Measurements from ENCODE around the gene PDS5B.
"Not testable (repeated sequence)": the region's sequence is repeated elsewhere in the genome, so short reads cannot be mapped to it uniquely, and the experiment has no call there.

Gene PDS5B

DNA sequence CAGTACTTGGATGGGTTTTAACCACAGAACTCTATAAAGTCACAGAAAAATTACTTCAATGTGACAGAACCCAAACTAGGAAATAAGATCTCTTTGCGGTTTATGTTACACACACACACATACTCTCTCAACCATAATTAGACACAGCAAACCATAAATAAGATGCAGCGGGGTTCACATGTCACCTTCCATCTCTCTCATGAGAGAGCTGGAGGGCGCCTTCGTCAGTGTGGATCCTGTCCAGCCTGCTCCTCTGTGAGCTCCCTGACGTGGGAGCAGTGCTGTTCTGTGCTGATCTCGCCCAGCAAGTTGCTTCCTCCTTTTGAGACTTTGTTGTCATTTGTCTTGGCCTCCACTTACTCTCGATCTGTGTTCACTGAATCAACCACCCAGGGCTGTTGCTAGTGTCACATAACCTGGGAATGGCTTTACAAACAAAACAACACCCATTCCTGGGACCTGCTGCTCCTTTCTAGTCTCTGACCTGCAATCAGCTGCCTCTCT is 225.1 kb downstream of the PDS5B start:
- DNase-seq, result no peak

DNA sequence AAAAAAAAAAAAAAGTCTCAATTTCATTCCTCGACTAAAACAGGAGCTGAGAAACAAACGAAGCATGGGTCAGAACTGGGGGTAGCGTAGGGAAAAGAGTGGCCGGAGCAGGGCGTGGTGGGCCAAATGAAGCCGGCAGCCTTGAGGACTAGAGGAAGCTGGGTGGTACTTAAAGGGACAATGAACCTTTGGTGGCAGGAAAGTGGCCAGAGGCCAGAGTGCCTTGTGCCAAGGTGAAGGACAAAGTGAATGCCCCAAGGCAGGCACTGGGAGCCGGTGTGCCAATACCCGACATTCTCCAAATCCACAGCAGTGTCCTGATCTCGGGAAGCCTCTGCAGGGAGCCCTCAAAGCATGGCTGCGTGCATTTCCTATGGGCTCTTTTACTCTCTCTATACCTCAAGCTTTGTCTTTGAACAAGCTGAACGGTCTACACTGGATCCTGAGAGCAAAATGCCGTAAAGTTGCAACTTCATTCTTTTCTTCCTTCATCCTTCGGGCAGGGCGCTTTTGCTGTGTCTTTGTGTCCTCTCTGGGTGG is 235.0 kb downstream of the PDS5B start:
- DNase-seq, result no peak

DNA sequence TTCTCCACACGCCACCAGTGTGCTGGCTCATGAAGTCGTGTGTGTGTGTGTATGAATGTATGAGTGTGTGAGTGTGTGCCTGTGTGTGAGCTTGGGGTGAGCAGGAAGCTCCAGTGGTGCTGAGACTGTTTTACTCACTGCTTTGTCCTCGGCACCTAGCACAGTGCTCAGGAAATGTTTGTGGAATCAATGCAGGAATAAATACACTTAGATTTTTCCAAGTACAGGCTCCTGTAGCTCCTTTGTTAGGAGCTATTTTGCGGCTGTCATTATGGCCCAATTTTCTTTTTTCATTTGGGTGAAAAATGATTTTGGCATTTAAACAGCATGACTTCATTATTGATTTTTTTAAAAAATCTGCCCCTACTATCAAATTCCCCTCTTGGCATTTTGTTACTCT is 236.5 kb downstream of the PDS5B start:
- DNase-seq, result no peak

DNA sequence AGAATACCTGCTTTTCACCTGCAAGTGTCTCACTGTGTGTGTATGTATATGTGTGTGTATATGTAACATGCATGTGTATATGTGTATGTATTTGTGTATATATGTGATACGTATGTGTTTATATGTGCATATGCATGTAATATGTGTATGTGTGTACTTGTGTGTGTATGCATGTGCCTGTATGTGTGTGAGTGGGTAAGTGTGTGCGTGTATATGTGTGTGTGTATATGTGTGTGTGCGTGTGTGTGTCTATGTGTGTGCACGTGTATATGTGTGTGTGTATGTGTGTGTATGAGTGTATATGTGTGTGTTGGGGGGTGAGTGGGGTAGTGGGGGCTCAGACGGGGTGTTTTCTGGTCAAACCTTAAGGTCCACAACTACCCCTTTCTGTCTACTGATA is 237.3 kb downstream of the PDS5B start:
- DNase-seq, result no peak

DNA sequence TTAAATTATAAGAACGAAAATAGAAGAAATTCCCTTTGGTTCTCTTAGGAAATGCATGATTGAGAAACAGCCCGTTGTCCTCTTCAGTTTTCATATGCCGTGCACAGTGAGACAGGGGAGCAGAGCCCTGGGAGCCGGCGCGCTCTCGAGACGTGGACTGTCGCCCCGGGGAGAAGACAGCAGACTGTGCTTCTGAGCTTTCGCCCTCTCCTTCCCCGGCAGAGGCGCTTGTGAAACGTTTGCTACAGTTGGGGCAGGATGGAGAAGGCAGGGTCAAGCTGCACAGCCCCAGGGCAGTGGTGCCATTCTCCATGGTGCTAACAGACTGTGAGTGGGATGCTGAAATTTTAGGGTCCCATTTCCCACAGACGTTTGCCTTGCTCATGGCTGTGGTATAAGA is 237.8 kb downstream of the PDS5B start:
- DNase-seq, result no peak

DNA sequence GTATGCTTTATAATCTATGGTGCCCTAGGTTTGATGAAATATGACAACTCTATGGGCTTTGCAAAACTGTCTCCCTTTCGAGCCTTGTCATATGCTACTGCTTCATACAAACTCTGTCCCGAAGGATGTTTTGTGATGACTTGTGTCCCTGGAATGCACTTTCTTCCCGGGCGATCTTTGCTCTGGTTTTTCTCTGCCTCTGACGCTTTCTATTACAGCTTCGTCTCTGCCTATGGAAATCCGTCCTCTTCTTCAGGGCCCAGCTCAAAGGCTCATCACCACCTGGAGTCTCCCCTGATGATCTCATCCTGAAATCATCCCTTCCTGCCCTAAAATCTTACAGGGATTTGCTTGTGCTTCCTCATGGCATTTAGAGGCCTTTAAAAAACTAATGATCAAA is 238.4 kb downstream of the PDS5B start:
- no peak for DNase-seq

DNA sequence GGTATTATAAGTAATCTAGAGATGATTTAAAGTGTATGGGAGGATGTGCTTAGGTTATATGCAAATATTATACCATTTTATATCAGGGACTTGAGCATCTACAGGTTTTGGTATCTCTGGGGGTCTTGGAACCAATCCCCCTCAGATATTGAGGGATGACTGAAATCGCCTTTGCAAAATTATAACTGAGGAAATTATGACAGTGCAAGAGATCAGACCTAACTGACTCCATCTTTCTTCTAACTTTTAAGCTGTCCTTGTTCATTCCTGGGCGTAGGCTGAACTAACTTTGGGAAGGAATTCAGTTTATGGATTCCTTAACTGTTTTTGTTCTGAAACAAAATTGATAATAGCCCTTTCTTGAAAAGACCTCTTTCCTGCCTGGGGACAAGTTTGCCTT is 239.2 kb downstream of the PDS5B start:
- no peak for DNase-seq

DNA sequence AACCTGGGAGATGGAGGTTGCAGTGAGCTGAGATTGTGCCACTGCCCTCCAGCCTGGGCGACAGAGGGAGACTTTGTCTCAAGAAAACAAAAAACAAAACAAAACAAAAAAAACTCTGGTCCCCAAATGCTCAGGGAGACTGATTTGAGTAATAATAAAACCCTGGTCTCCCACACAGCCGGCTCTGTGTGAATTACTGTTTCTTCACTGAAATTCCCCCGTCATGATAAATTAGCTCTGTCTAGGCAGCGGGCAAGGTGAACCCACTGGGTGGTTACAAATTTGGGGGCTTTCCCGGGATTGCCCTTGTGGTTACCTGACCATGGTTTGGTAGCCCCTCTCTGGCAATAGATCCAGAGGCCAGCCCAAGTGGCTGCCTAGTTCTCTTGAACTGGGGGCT is 240.1 kb downstream of the PDS5B start:
- DNase-seq, result not testable (repeated sequence)

Measured in activated effector memory CD4-positive, alpha-beta T cell treated with anti-CD3 and anti-CD28 coated beads, Interleukin-2, amount 50 U/mL, for 16 hours (primary cell).